Colon (tissue), 2 donors: ENCODE measurements around the gene ARHGEF38.

Experiments used
- FAIRE-seq: peaks from 2 replicates; lab custom pipeline; 2012; peaks lifted over from hg19 to GRCh38; lab: Jason Lieb, UNC
- donor health status: control.
- donor health status: control.

The ARHGEF38 gene

DNA sequence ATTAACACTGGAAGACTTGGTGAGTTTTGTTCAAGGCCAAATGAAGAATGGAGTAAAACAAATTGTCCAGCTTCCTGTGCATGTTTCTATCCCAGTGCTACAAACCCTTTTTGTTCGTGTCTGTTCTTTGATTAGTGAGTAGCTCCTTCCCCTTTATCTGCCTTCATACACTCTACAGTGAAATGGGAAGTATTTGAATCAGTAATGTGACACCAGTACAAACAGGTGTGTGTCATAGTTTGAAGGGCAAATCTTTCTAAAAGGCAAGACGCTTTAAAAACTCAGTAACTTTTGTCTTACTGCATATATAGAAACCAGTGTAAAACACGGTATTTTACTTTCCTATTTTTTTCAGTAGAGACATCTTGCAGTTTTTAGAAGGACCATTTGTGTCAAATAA lies 5.9 kb downstream of the ARHGEF38 start:
- no peak for FAIRE-seq

DNA sequence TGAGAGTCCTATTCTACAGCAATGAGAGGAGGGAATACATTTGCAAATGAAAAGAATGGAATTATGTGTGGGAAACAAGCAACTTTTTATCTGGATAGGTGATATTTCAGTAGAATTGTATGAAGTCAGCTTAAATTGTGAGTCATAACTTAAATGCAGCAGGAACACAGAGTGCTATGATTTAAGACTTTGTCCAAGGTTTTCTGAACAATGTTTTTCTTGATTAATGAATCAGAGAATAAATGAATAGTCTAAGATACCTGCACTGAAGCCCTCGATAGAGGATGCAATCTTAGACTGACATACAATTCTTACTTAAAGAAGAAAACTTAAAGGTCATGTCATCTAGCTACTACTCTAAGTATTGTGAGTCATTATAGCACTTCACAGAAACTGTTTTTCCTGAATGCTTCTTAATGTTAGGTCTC lies 8.0 kb downstream of the ARHGEF38 start:
- no peak for FAIRE-seq

DNA sequence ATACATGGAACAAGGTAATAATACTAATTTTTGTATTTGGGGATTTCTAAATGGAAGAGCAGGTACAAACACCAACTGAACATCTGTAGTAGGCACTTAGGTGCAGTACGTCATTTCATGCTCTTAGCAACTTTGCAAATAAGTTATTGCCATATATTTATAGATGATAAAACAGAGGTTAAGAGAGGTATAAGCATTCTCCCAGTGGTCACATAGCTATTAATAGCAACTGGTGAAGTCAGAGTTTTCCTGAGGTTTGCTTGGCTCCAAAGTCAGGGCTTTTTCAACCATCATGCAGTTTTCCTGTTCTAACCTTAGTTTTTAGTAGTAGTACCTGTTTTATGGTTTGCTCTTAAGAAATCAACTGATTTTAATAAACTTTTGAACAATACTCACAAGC lies 10.9 kb downstream of the ARHGEF38 start:
- FAIRE-seq, result no peak

DNA sequence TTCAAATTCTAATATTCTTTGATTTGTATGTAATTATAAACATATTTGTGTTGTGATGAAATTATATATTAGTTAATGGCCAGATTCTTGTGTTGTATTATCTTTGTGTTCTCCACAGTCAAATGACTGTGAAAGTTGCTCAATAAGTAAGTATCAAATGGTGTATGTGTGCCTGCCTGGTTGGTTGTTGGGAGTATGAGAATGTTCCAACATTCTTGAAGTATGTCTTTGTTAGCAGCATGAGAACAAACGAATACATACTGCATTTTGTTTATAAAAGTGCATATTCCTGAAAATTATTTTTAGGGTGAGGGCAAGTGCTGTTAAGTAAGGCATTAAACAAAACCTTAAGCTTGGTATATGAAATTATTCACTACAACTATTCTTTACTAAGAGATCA lies 16.2 kb downstream of the ARHGEF38 start:
- FAIRE-seq, result no peak

DNA sequence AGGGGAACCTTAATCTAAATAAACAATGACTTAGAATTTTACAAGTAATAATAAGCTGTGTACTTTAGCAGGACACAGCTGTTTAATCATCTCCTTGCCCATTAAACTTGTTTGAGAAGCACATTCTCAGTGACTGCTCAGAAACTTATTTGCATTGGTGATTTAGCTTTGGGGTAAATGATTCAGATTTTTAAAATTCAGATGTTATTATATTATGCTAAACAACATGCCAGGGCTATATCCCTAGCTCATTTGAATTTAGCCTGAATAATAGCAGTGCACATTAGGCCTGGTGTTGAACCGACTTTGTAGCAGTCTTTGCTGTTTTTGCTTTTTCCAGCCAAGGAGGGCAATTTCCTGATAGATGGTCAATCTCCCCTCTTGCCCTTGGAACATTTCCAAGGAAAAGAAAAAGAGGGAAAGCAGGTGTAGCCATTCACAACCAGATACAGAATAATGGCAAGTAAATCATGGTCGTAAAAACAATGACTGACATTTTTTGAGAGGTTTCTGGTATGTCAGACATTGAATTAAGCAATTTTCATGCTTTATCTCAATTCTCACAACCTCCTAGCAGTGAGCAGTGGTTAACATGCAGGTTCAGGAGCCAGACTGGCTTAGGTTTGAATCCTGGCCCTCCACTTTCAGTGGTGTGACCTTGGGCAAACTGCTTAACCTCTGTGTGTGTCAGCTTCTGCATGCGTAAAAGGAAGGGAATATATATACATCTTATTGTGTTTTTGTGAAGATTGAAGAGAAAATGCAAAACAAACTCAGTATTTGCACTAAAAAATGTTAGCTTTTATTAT lies 16.8 kb downstream of the ARHGEF38 start:
- no peak for FAIRE-seq

DNA sequence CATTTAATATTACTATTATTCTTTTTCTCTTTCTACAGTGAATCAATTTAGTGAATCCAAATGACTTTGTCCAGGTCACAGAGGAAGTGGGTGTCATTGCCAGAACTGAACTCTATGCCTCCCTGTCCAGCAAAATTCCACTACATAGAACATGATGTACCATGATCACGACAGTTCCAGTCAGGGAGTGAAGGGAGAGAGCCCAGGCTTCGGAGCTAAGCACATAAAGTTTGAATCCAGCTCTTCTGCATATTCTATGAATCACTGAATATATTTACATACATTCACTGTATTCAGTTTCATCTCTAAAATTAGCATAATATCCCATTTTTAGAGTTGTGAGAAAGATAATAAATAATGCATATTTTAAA lies 17.4 kb downstream of the ARHGEF38 start:
- no peak for FAIRE-seq

DNA sequence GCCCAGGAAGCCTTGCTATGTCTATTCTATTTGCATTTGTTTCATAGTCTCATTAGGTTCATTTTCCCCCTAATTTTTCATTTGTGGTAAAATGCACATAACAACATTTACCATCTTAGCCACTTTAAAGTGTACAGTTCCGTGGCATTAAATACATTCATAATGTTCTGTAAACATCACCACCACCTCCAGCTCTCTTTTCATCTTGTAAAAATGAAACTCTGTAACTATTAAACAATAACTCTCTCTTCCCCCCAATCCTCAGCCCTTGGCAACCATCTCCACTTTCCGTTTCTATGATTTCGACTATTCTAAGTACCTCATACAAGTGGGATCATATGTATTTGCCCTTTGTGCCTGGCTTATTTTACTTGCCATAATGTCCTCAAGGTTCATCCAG lies 19.9 kb downstream of the ARHGEF38 start:
- no peak for FAIRE-seq

DNA sequence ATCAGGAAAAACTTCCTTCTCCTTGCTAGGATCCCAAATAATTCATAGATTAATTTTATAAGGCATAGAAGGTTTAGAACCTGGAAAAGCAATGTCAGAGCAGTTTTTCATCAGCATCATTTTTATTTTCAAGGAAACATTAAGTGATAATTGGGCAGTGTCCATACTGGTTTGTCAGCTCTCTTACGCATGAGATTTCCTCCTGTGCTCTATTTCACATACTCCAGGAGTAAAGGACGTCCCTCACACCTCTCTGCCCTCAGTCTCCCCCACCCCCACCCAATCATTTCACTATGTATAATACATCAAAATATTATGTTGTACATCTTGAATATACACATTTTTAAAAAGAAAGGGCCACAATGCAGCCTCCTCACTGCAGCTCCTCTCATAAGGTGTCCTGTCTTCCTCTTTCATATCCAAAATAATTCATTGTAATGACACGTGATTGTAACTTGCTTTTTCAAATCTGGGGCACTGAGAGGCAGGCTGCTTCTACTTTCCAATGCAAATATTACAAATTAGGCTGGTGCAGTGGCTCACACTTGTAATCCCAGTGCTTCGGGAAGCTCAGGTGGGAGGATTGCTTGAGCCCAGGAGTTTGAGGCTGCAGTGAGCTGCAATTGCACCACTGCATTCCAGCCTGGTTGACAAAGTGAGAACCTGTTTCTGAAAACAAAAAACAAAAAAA lies 34.4 kb downstream of the ARHGEF38 start:
- FAIRE-seq, result no peak

DNA sequence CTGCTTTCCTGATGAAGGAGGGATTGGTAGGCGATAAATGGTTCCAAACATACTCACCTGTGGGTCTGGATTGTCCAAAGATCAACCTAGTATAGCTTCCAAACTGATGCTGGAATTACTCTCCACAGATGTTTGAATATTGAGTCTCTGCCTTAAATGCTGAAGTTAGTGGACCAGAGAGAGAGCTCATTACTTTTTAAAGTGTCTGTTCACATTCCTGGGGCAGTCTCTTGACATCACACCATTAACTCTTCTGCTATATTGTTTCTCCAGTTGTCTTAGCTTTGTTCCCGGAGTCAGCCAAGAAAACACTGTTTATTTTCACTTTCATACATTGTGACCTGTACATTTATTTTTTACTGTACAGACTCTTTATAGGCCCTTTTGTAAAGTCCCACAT lies 35.4 kb downstream of the ARHGEF38 start:
- FAIRE-seq, result no peak

DNA sequence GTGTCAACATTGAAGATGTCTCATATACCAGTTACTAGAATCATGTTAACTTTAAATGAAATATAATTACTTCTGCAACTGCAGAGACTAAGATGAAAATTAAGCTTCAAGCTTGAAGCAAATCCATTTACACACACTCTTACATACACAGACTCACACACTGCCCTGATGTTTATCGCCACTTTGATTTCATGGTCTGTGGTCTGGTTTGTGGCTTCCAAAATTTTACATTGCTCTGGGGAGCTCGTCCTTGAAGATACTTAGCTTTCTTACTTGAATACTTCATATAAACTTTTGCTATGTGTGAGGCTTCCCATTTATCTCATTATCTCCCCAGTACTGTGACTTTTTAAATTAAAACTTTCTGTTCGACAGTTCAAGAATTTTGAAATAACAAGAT lies 35.8 kb downstream of the ARHGEF38 start:
- no peak for FAIRE-seq

DNA sequence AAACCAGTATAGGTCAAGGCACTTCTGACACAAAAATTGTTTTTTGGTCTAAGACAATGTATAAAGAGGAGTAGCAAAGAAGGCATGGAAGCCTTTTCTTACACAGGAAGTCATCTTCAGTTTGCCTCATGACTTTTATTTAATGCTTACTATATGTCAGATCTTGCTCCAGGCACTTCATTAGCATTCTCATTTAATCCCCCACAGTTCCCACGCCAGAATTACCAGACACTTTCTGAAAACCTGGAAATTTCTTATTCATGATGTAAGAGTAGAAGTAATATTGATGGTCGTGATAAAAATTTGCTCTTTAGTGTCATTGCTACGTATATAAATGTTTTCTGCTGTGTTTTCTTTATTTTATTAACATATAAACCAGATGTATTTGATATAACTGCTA lies 39.2 kb downstream of the ARHGEF38 start:
- no peak for FAIRE-seq

DNA sequence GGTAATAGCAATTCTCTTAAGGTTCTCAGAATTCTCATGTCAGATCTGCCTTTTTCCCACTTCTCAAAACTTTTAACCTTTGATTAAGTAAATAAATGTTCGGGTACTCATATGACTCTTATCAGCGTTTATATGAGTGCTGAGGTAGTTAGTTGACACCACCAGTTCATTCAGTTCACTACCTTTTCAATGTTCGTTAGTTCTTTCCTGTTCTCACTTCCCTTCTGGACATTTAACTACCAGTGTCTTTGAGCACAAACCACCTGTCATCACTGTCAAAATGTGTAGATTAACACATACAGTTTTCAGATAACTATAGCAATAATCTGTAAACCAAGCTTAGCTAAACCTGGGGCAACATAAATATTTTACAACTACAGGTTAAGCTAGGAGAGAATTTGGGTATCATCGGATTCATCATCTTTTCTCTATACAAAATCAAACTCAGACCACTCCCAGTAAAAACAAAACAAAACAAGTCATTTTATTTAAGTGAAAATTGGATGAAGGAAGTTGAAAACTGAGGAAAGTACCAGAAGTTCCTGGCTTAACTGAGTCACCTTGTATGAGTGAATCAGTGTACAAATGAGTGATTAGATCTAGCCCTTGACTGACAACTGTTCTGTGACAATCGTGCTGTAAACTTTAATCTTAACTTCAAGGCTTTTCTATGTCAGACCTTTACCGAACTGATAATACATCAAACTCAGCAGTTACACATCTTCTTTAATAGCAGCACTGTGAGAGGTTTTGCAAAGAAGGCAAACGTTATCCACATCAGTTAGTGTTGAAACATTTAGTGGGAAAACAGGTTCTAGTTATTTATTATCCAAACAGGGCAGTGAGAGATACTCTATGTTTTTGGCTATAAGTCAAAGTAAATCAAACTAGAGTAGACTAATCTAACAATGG lies 41.9 kb downstream of the ARHGEF38 start:
- FAIRE-seq, result no peak

DNA sequence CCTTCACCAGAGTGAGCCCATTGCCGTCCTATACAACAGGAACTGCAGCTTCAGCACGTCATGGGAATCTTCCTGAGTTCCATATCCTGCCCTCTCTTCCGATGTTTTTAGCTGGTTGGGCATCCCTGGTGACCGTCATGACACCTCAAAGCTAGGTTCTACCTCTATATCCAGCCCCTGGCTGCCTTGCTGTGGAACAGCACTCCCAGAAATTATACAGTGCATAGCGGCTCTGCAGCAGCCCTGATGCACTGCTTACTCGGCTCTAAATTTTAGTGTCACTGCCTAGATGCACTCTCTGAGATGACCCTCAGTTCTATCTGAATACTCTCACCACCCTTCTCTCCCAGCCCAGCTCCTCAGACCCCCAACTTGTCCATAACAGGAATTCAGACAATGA lies 44.3 kb downstream of the ARHGEF38 start:
- no peak for FAIRE-seq

DNA sequence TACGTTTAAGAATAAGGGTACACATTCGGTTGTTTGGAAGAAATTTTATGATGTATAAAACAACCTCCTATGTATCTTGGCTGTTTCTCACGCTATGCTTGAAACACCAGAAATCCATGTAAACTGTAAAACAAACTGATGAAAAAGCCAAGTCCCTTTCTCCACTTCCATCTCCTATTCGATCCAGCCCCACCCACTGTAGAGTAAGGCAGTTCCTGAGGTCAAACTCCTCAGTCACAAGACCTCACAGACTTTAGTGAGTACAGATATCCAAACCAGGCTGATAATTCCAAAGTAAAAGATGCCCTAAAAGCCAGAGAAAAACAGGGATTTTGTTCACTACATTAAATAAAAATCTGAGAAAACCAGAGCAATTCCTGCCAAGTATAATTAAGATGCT lies 45.6 kb downstream of the ARHGEF38 start:
- no peak for FAIRE-seq

DNA sequence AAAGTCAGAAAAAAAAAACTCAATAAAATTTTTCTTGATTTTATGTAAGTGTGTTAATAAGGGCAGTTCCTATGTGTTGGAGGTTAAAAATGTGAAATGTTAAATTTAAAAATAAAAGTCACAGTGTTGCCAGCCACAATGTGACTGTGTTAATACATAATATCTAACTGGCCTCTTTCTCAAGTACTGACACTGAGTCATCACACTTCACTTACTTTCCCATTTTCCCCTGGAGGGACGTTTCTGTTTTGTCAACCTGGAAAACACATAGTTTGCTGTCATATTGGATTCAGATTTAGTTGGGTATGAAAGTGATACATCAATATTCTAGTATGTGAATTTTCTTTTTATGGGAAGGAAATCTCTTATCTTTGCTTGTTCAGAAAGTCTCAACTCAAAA lies 46.4 kb downstream of the ARHGEF38 start:
- no peak for FAIRE-seq

DNA sequence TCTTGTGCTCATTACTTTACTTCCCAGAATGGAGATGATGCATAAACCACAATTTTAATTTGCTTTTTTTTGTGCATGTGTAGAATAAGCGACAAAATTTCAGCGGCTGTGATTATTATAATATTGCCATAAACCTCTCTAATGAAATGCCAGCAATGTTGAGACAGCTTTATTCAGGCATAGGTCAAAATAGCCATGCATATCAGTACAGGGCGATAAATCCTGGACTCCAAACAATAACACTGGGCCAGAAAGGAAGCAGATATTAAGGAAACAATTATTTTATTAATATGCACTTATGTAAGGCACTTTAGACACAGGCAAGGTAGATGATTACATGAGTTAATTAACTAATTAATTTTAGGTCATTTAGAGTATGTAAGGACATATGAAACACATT lies 47.1 kb downstream of the ARHGEF38 start:
- FAIRE-seq, result no peak

DNA sequence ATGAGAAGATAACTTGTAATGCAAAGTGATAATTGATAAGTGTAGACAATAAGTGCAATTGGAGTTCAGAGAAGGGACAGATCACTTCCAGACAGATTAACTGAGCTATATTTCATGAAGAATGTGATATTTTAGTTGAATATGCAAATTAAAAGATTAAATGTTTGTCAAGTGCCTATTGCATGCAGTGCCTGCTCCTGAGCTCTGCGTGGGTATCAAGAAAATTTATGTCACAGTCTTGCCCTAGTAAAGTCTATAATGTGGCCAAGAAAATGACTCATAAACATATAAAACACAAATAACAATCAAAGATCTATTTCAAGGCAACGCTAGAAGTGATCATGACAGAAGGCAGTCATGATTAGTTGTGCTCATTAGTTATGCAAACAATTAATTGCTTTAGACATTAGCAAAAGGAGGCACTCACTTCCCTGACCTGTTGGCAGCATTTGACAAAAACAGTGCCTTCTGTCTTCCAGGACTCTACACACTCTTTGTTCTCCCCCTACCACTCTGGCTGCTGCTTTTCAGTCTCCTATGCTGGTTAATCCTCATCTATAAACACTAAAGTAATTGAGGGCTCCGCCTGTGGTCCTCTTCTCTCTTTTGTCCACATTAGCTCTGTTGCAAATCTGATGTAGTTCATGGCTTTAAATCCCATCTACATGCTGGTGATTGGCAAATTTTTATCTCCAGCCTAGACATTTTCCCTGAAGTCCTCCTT lies 47.7 kb downstream of the ARHGEF38 start:
- FAIRE-seq, result no peak

DNA sequence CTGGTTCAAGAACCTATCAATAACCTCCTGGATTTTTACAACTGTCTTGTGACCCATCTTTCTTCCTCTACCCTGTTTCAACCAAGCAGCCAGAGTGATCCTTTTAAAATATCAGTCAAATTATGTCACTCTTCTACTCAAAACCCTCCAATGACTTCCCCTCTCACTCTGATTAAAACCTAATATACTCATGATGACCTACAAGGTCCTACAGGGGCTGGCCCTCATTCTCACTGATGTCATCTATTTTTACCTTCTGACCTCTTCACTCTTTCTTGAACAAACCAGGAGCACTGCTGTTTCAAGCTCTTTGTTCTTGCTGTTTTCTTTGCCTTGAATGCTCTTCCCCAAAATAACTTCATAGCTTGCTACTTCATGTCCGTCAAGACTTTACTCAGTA lies 48.5 kb downstream of the ARHGEF38 start:
- no peak for FAIRE-seq

DNA sequence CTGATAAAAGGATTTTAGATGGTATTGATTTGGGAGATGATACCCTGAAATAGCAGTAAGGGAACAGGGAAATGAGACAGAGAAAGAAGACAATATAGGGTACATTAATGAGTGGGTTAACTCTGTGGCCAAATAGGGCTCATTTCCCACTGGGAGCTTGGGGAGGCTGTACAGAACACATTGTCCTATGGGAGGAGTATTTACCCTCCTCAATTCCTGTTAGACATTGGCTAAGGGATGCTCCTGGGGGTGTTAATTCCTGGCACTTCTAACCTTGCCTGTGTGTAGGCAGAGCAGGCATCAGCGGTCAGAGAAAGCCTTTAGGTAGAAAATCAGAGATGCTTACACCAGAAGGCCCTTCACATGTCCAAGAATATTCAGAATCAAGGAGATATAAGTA lies 49.0 kb downstream of the ARHGEF38 start:
- no peak for FAIRE-seq

DNA sequence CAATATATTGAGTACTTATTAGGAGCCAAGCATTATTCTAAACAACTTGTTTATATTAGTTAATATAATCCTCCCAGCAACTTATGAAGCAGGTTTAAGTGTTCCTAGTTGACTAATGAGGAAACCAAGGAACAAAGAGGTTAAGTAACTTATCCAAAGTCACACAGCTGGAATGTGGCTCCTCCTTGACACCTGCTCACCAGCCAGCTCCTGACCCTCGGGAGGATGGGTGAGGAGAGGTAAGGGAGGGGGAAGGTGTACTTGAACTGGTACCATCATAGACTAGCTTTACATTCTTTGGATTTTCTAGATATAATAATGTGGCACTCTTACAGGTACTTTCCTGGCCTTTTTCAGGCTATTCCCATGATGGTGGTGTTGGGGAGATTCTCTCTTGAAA lies 50.7 kb downstream of the ARHGEF38 start:
- no peak for FAIRE-seq

DNA sequence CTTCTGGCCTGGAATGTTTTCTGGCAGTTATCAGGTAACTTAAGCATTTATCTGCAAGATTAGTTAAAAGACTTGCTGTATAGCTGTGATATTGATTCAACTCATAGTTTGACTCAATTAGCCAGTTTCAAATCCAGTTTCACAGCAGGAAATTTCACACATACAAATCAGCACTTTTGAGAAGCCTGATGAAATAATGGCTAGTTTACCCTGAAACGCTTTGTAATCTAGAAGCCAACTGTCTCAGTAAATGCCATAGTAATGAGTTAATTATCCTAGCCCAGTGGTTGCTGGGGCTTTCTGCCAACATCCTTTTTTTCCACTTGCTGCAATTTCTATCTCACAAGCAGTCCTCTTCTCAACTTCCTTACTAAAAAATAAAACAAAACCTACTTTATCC lies 53.1 kb downstream of the ARHGEF38 start:
- no peak for FAIRE-seq

DNA sequence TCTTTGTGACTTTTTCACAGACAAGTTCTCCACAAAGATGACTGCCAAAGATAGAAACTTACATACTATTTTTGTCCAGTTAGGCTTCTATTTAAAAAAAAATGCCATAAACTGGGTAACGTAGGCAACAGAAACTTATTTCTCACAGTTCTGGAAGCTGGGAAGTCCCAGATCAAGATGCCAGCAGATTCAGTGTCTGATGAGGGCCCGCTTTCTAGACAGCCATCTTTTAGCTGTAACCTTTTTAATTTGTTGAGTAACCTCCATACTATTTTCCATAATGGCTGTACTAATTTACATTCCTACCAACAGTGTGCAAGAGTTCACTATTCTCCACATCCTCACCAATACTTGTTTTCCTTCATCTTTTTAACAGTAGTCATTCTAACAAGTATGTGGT lies 55.5 kb downstream of the ARHGEF38 start:
- FAIRE-seq, result no peak
